ENCODE results near the gene FXR2. TPM values are rescaled to one million over a fixed set of nuclear protein-coding genes. Genes with fewer than 3 reads are reported as not detected.
"Not testable (repeated sequence)": the region's sequence is repeated elsewhere in the genome, so short reads cannot be mapped to it uniquely, and the experiment has no call there.

FXR2 gene
- total RNA-seq, 1 donor from 2014 or later, result 108 TPM

- H3K4me1 Mint-ChIP-seq (ENCODE audit: low read depth, unreplicated experiment), result peaks cover 10% of the 10 kb centered on the region
- H3K9me3 Mint-ChIP-seq (ENCODE audit: unreplicated experiment), result peaks cover 6% of the 10 kb centered on the region
- H3K27me3 Mint-ChIP-seq (ENCODE audit: unreplicated experiment), result peaks cover 11% of the 10 kb centered on the region
- TF ChIP-seq, protein P1, sequence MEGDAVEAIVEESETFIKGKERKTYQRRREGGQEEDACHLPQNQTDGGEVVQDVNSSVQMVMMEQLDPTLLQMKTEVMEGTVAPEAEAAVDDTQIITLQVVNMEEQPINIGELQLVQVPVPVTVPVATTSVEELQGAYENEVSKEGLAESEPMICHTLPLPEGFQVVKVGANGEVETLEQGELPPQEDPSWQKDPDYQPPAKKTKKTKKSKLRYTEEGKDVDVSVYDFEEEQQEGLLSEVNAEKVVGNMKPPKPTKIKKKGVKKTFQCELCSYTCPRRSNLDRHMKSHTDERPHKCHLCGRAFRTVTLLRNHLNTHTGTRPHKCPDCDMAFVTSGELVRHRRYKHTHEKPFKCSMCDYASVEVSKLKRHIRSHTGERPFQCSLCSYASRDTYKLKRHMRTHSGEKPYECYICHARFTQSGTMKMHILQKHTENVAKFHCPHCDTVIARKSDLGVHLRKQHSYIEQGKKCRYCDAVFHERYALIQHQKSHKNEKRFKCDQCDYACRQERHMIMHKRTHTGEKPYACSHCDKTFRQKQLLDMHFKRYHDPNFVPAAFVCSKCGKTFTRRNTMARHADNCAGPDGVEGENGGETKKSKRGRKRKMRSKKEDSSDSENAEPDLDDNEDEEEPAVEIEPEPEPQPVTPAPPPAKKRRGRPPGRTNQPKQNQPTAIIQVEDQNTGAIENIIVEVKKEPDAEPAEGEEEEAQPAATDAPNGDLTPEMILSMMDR (IDR thresholded peaks at IDR 0.05; ENCODE audit: partially characterized antibody, unreplicated experiment), result no peak
- H3K36me3 Mint-ChIP-seq (ENCODE audit: unreplicated experiment), result no peaks in the 10 kb centered on the region
- no peak for DNase-seq
- no peak overlapping the region for H3K4me3 Mint-ChIP-seq (ENCODE audit: unreplicated experiment)
- H3K27ac Mint-ChIP-seq (ENCODE audit: unreplicated experiment), result no peak overlapping the region
Observed at GRCh38 chr17:7647018-7647417, 32.3 kb upstream of the FXR2 start.

GRCh38 chr17:7646457-7646856, 31.8 kb upstream of the FXR2 start:
- TF ChIP-seq, protein P1 (IDR thresholded peaks at IDR 0.05; ENCODE audit: partially characterized antibody, unreplicated experiment), result no peak
- no peak overlapping the region for H3K4me3 Mint-ChIP-seq (ENCODE audit: unreplicated experiment)
- H3K27me3 Mint-ChIP-seq (ENCODE audit: unreplicated experiment), result peaks cover 10% of the 10 kb centered on the region
- DNase-seq, result no peak
- peaks cover 11% of the 10 kb centered on the region for H3K9me3 Mint-ChIP-seq (ENCODE audit: unreplicated experiment)
- H3K4me1 Mint-ChIP-seq (ENCODE audit: low read depth, unreplicated experiment), result peaks cover 10% of the 10 kb centered on the region
- no peak overlapping the region for H3K27ac Mint-ChIP-seq (ENCODE audit: unreplicated experiment)
- no peaks in the 10 kb centered on the region for H3K36me3 Mint-ChIP-seq (ENCODE audit: unreplicated experiment)

GRCh38 chr17:7644775-7645174, 30.1 kb upstream of the FXR2 start:
- Mint-ChIP-seq H3K4me3 (ENCODE audit: unreplicated experiment) (peak overlapping the region; percentile 2), H3K27ac (ENCODE audit: unreplicated experiment) (no peak overlapping the region), H3K36me3 (ENCODE audit: unreplicated experiment) (no peaks in the 10 kb centered on the region), H3K27me3 (ENCODE audit: unreplicated experiment) (peaks cover 2% of the 10 kb centered on the region), H3K4me1 (ENCODE audit: low read depth, unreplicated experiment) (peaks cover under 1% of the 10 kb centered on the region), H3K9me3 (ENCODE audit: unreplicated experiment) (peaks cover 6% of the 10 kb centered on the region)
- TF ChIP-seq, protein P1 (IDR thresholded peaks at IDR 0.05; ENCODE audit: partially characterized antibody, unreplicated experiment), result no peak
- no peak for DNase-seq

DNA sequence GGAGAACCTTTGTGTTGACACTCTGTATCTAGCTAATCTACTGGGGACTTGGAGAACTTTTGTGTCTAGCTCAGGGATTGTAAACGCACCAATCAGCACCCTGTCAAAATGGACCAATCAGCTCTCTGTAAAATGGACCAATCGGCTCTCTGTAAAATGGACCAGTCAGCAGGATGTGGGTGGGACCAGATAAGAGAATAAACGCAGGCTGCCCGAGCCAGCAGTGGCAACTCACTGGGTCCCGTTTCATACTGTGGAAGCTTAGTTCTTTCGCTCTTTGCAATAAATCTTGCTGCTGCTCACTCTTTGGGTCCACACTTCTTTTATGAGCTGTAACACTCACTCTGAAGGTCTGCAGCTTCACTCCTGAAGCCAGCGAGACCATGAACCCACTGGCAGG, 26.9 kb upstream of the FXR2 start:
- H3K27me3 Mint-ChIP-seq (ENCODE audit: unreplicated experiment); H3K4me1 Mint-ChIP-seq (ENCODE audit: low read depth, unreplicated experiment); H3K4me3 Mint-ChIP-seq (ENCODE audit: unreplicated experiment); H3K36me3 Mint-ChIP-seq (ENCODE audit: unreplicated experiment); H3K27ac Mint-ChIP-seq (ENCODE audit: unreplicated experiment); H3K9me3 Mint-ChIP-seq (ENCODE audit: unreplicated experiment); DNase-seq: not testable (repeated sequence)

DNA sequence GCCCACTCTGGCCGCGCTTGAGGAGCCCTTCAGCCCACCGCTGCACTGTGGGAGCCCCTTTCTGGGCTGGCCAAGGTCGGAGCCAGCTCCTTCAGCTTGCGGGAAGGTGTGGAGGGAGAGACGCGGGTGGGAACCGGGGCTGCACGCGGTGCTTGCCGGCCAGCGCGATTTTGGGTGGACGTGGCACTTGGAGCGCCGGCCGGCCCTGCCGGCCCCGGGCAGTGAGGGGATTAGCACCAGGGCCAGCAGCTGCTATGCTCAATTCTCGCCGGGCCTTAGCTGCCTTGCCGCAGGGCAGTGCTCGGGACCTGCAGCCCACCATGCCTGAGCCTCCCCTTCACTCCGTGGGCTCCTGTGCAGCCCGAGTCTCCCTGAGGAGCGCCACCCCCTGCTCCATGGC, 26.1 kb upstream of the FXR2 start:
- DNase-seq, result no peak
- peaks cover 2% of the 10 kb centered on the region for H3K27me3 Mint-ChIP-seq (ENCODE audit: unreplicated experiment)
- H3K27ac Mint-ChIP-seq (ENCODE audit: unreplicated experiment), result no peak overlapping the region
- H3K4me3 Mint-ChIP-seq (ENCODE audit: unreplicated experiment), result no peak overlapping the region
- TF ChIP-seq, protein P1 (IDR thresholded peaks at IDR 0.05; ENCODE audit: partially characterized antibody, unreplicated experiment), result no peak
- H3K36me3 Mint-ChIP-seq (ENCODE audit: unreplicated experiment), result no peaks in the 10 kb centered on the region
- H3K4me1 Mint-ChIP-seq (ENCODE audit: low read depth, unreplicated experiment), result no peaks in the 10 kb centered on the region
- peaks cover 6% of the 10 kb centered on the region for H3K9me3 Mint-ChIP-seq (ENCODE audit: unreplicated experiment)

GRCh38 chr17:7636163-7636562, 21.5 kb upstream of the FXR2 start:
- Mint-ChIP-seq H3K4me3 (ENCODE audit: unreplicated experiment) (no peak overlapping the region), H3K27me3 (ENCODE audit: unreplicated experiment) (no peaks in the 10 kb centered on the region), H3K9me3 (ENCODE audit: unreplicated experiment) (peaks cover 1% of the 10 kb centered on the region), H3K27ac (ENCODE audit: unreplicated experiment) (no peak overlapping the region), H3K4me1 (ENCODE audit: low read depth, unreplicated experiment) (peaks cover 6% of the 10 kb centered on the region), H3K36me3 (ENCODE audit: unreplicated experiment) (no peaks in the 10 kb centered on the region)
- DNase-seq, result no peak
- TF ChIP-seq, protein P1 (IDR thresholded peaks at IDR 0.05; ENCODE audit: partially characterized antibody, unreplicated experiment), result no peak
